ENCODE measurements around the gene MAML1.

Gene MAML1

GRCh38 chr5:179773686-179774040 is 41.0 kb downstream of the MAML1 start:
- no peaks in the 10 kb centered on the region for H3K4me1 ChIP-seq (ENCODE audit: control insufficient read depth, insufficient read depth, low read length)
- H3K4me3 ChIP-seq (ENCODE audit: low read depth, low read length) = no peak overlapping the region
- no peaks in the 10 kb centered on the region for H3K9me3 ChIP-seq (ENCODE audit: control insufficient read depth, insufficient read depth, low read length)
- no peak overlapping the region for H3K9ac ChIP-seq (ENCODE audit: low read depth, low read length)
- H3K36me3 ChIP-seq (ENCODE audit: control insufficient read depth, insufficient read depth, low read length) = peaks cover 51% of the 10 kb centered on the region
- no peaks in the 10 kb centered on the region for H3K27me3 ChIP-seq (ENCODE audit: control insufficient read depth, insufficient read depth, low read length)

GRCh38 chr5:179774442-179774841 is 41.8 kb downstream of the MAML1 start:
- Histone ChIP-seq H3K27me3 (ENCODE audit: control insufficient read depth, insufficient read depth, low read length) (no peaks in the 10 kb centered on the region), H3K9me3 (ENCODE audit: control insufficient read depth, insufficient read depth, low read length) (no peaks in the 10 kb centered on the region), H3K36me3 (ENCODE audit: control insufficient read depth, insufficient read depth, low read length) (peaks cover 44% of the 10 kb centered on the region), H3K9ac (ENCODE audit: low read depth, low read length) (no peak overlapping the region), H3K4me1 (ENCODE audit: control insufficient read depth, insufficient read depth, low read length) (no peaks in the 10 kb centered on the region), H3K4me3 (ENCODE audit: low read depth, low read length) (no peak overlapping the region)

DNA sequence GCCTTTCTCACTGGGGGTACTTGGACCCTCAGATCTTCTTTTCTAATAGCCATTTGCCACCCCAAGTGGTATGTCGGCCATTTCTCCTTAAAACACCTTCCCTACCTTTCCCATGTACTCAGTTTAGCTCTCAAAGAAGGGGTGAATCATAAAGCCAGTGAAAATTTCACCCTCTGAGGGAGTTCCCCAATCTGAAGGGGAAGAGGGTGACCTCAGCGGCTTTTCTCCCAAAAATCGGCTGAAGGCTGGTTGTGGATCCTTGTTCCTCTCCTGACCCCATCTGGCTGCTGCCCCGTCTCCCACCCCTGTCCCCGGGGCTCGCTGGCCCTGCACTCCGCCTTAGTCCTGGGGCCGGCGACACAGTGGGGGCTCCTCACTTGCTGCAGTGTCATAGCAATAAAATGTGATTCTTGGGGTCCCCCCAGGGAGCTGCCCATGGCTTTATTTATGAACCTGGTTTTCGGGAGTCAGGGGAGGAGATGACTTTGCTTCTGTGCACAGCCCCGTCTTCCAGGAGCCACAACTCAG is 43.9 kb downstream of the MAML1 start:
- Histone ChIP-seq H3K36me3 (ENCODE audit: control insufficient read depth, insufficient read depth, low read length) (peaks cover 39% of the 10 kb centered on the region), H3K9ac (ENCODE audit: low read depth, low read length) (no peak overlapping the region), H3K4me1 (ENCODE audit: control insufficient read depth, insufficient read depth, low read length) (no peaks in the 10 kb centered on the region), H3K4me3 (ENCODE audit: low read depth, low read length) (no peak overlapping the region), H3K27me3 (ENCODE audit: control insufficient read depth, insufficient read depth, low read length) (no peaks in the 10 kb centered on the region), H3K9me3 (ENCODE audit: control insufficient read depth, insufficient read depth, low read length) (no peaks in the 10 kb centered on the region)

DNA sequence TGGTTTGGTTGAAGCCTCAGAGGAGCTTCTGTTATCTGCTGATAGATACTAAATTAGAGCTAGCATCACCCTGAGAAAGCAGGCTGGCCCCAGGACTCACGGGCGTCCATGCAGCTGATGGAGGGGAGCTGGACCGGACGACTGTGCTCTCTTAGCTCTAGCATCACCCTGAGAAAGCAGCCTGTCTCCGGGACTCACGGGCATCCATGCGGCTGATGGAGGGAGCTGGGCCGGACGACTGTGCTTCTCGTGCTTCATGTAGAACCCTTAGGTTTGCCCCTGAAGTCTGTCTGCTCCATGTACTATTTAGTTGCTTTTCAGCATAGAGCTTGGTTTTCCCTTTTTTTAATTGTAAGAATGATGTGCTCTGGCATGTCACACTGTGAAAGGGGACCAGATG is 44.8 kb downstream of the MAML1 start:
- peaks cover 36% of the 10 kb centered on the region for H3K36me3 ChIP-seq (ENCODE audit: control insufficient read depth, insufficient read depth, low read length)
- H3K4me1 ChIP-seq (ENCODE audit: control insufficient read depth, insufficient read depth, low read length) = no peaks in the 10 kb centered on the region
- H3K9me3 ChIP-seq (ENCODE audit: control insufficient read depth, insufficient read depth, low read length) = no peaks in the 10 kb centered on the region
- H3K9ac ChIP-seq (ENCODE audit: low read depth, low read length) = no peak overlapping the region
- H3K4me3 ChIP-seq (ENCODE audit: low read depth, low read length) = no peak overlapping the region
- no peaks in the 10 kb centered on the region for H3K27me3 ChIP-seq (ENCODE audit: control insufficient read depth, insufficient read depth, low read length)

DNA sequence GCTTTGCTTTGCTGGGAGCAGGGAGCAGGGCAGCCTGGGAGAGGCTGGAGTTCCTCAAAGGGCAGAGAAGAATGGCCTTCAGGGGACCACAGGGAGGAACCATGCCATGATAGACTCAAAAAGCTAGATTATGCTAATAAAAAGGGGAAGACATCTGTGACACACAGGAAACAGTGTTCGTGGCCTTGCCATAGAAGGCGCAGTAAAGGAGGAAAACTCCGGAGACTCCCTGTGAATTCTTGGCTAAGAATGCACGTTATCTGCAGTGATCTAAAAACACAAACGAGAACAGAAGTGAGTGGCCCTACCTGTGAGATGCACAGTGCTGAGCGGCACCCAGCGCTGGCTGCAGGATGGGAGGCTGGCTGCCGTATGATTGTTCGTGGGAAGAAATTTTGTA is 45.3 kb downstream of the MAML1 start:
- H3K4me1 ChIP-seq (ENCODE audit: control insufficient read depth, insufficient read depth, low read length) = no peaks in the 10 kb centered on the region
- no peak overlapping the region for H3K9ac ChIP-seq (ENCODE audit: low read depth, low read length)
- peaks cover 34% of the 10 kb centered on the region for H3K36me3 ChIP-seq (ENCODE audit: control insufficient read depth, insufficient read depth, low read length)
- H3K27me3 ChIP-seq (ENCODE audit: control insufficient read depth, insufficient read depth, low read length) = no peaks in the 10 kb centered on the region
- no peaks in the 10 kb centered on the region for H3K9me3 ChIP-seq (ENCODE audit: control insufficient read depth, insufficient read depth, low read length)
- no peak overlapping the region for H3K4me3 ChIP-seq (ENCODE audit: low read depth, low read length)

DNA sequence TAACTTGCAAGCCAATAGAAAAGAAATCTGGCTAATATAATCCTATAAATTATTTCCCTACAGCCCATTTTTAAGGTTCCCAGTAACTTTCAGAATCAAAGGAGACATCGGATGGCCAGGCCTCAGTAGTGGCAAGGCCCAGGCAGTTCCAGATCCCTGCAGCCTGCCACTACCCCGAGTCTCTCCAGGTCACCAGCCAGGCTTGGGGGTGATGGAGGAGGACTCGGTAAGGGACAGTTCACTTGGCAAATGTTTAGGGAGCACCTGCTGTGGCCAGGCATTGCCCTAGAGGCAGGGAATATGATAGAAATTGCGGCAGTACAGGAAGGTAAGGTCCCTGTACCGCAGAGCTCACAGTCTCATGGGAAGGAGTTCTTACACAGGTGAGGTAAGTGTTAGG is 46.0 kb downstream of the MAML1 start:
- H3K27me3 ChIP-seq (ENCODE audit: control insufficient read depth, insufficient read depth, low read length) = no peaks in the 10 kb centered on the region
- H3K4me3 ChIP-seq (ENCODE audit: low read depth, low read length) = no peak overlapping the region
- H3K9me3 ChIP-seq (ENCODE audit: control insufficient read depth, insufficient read depth, low read length) = no peaks in the 10 kb centered on the region
- peaks cover 27% of the 10 kb centered on the region for H3K36me3 ChIP-seq (ENCODE audit: control insufficient read depth, insufficient read depth, low read length)
- H3K9ac ChIP-seq (ENCODE audit: low read depth, low read length) = no peak overlapping the region
- no peaks in the 10 kb centered on the region for H3K4me1 ChIP-seq (ENCODE audit: control insufficient read depth, insufficient read depth, low read length)

GRCh38 chr5:179779826-179780225 is 47.2 kb downstream of the MAML1 start:
- Histone ChIP-seq H3K9me3 (ENCODE audit: control insufficient read depth, insufficient read depth, low read length) (no peaks in the 10 kb centered on the region), H3K4me1 (ENCODE audit: control insufficient read depth, insufficient read depth, low read length) (no peaks in the 10 kb centered on the region), H3K27me3 (ENCODE audit: control insufficient read depth, insufficient read depth, low read length) (no peaks in the 10 kb centered on the region), H3K36me3 (ENCODE audit: control insufficient read depth, insufficient read depth, low read length) (peaks cover 17% of the 10 kb centered on the region), H3K4me3 (ENCODE audit: low read depth, low read length) (no peak overlapping the region), H3K9ac (ENCODE audit: low read depth, low read length) (no peak overlapping the region)

- no peaks in the 10 kb centered on the region for H3K4me1 ChIP-seq (ENCODE audit: control insufficient read depth, insufficient read depth, low read length)
- no peaks in the 10 kb centered on the region for H3K9me3 ChIP-seq (ENCODE audit: control insufficient read depth, insufficient read depth, low read length)
- no peaks in the 10 kb centered on the region for H3K27me3 ChIP-seq (ENCODE audit: control insufficient read depth, insufficient read depth, low read length)
- H3K9ac ChIP-seq (ENCODE audit: low read depth, low read length) = no peak overlapping the region
- H3K36me3 ChIP-seq (ENCODE audit: control insufficient read depth, insufficient read depth, low read length) = peaks cover 16% of the 10 kb centered on the region
- H3K4me3 ChIP-seq (ENCODE audit: low read depth, low read length) = no peak overlapping the region
Measured at GRCh38 chr5:179780362-179780761, 47.7 kb downstream of the MAML1 start.

DNA sequence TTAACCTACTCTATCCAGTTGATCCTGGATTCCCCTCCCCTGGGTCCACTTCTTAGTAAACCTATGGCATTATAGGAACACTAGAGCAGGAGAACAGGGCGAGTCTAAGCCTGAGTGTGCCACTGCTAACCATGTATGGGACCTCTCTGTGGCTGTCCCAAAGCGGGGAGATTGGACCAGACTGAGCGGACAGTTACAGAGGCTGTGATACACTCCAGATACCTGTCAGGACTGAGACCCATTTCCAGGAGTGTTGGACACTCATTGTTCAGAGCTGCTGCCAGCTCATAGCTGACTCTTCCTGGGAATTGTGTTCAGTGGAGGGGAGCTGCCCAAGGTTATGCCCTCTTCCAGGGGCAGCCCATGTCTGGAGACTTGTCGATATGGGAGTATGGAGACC is 49.2 kb downstream of the MAML1 start:
- H3K4me1 ChIP-seq (ENCODE audit: control insufficient read depth, insufficient read depth, low read length) = no peaks in the 10 kb centered on the region
- peaks cover 9% of the 10 kb centered on the region for H3K36me3 ChIP-seq (ENCODE audit: control insufficient read depth, insufficient read depth, low read length)
- H3K9me3 ChIP-seq (ENCODE audit: control insufficient read depth, insufficient read depth, low read length) = no peaks in the 10 kb centered on the region

DNA sequence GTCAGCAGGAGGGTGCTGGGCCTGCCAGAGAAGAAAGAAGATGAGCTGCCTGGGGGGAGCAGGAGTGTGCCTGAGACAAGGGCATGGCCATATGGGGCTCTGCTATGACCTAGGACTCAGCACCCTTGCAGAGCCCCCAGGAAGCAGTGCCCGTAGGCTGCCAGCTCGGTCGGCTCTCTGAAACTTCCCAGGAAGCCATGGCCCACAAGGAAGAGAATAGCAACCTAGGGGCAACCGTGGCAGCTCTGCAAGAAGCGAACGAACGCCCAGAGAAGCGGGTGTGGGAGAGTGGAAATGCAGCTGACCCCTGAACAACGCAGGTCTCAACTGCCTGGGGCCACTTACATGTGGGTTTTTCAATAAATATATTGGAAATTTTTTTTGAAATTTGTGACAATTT is 50.5 kb downstream of the MAML1 start:
- no peaks in the 10 kb centered on the region for H3K27me3 ChIP-seq (ENCODE audit: control insufficient read depth, insufficient read depth, low read length)
- no peaks in the 10 kb centered on the region for H3K4me1 ChIP-seq (ENCODE audit: control insufficient read depth, insufficient read depth, low read length)
- no peaks in the 10 kb centered on the region for H3K9me3 ChIP-seq (ENCODE audit: control insufficient read depth, insufficient read depth, low read length)
- no peak overlapping the region for H3K4me3 ChIP-seq (ENCODE audit: low read depth, low read length)
- no peak overlapping the region for H3K9ac ChIP-seq (ENCODE audit: low read depth, low read length)
- peaks cover 9% of the 10 kb centered on the region for H3K36me3 ChIP-seq (ENCODE audit: control insufficient read depth, insufficient read depth, low read length)

More for the DNA sequence above, 49.2 kb downstream of the MAML1 start:
- Histone ChIP-seq H3K4me3 (ENCODE audit: low read depth, low read length) (no peak overlapping the region), H3K27me3 (ENCODE audit: control insufficient read depth, insufficient read depth, low read length) (no peaks in the 10 kb centered on the region), H3K9ac (ENCODE audit: low read depth, low read length) (no peak overlapping the region)

DNA sequence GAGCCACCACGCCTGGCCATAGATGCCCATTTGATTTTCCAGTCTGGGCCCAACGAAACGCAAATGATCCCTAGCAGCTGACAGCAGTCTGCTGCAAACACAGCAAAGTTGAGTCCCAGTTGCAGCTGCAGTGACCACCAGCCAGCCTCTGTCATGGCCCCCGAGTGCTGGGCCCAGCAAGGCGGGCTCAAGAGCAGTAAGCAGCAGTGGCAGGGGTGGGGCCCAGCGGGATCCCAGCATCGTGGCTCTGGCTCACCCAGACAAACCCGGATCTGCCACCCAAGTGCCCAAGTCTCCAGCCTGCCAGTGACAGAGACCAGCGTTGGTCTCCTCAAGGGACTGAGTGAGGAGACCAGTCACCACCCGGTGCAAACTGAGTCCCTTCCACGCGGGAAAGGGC is 54.2 kb downstream of the MAML1 start:
- no peak overlapping the region for H3K9ac ChIP-seq (ENCODE audit: low read depth, low read length)
- no peaks in the 10 kb centered on the region for H3K9me3 ChIP-seq (ENCODE audit: control insufficient read depth, insufficient read depth, low read length)
- H3K4me1 ChIP-seq (ENCODE audit: control insufficient read depth, insufficient read depth, low read length) = no peaks in the 10 kb centered on the region
- H3K4me3 ChIP-seq (ENCODE audit: low read depth, low read length) = no peak overlapping the region
- no peaks in the 10 kb centered on the region for H3K27me3 ChIP-seq (ENCODE audit: control insufficient read depth, insufficient read depth, low read length)
- H3K36me3 ChIP-seq (ENCODE audit: control insufficient read depth, insufficient read depth, low read length) = no peaks in the 10 kb centered on the region

DNA sequence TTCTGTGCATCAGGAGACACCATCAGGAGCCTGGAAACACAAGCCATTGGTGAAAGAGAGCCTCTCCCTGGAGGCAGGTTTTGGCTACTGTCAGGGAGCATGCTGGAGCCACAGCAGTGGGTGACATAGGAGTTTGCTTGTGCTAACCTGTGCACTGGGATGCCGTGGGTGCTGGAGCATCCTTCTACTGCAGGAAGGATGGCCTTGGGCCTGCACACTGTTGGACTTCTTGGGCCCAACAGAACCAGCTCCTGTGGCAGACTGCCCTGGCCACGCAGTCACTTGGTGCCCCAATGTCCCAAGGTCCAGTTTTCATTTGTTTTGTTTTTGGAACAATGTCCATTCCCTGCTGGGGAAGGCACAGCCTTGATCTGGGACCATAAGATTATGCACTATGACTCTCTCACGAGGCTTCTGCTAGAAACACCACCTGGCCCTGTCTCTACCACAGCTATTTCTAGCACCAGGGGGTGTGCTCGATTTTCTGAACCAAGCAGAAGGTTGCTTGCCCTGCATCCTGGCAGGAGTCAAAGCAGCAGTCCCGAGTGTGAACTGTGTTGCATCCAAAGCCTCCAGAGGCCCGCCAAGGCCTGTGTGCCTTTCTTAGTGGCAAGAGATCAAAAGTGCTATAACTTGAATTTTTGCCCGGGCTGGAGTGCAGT is 55.7 kb downstream of the MAML1 start:
- Histone ChIP-seq H3K4me3 (ENCODE audit: low read depth, low read length) (no peak overlapping the region), H3K27me3 (ENCODE audit: control insufficient read depth, insufficient read depth, low read length) (no peaks in the 10 kb centered on the region), H3K4me1 (ENCODE audit: control insufficient read depth, insufficient read depth, low read length) (no peaks in the 10 kb centered on the region), H3K9me3 (ENCODE audit: control insufficient read depth, insufficient read depth, low read length) (no peaks in the 10 kb centered on the region), H3K36me3 (ENCODE audit: control insufficient read depth, insufficient read depth, low read length) (no peaks in the 10 kb centered on the region), H3K9ac (ENCODE audit: low read depth, low read length) (no peak overlapping the region)
